Measurements from ENCODE around the gene MTG2. TPM values are rescaled to one million over a fixed set of nuclear protein-coding genes. Genes with fewer than 3 reads are reported as not detected.

The MTG2 gene
- total RNA-seq = 7.8 and 12.0 TPM in 2 replicates

GRCh38 chr20:62182469-62183425 is at the start of gene MTG2:
MTG2 (plus strand) TSS chr20:62183028; CDS start chr20:62193421, 10,393 bp downstream.
- peak; percentile 92 to 94 for DNase-seq (ENCODE audit: low read depth in 2 of 2)

GRCh38 chr20:62133051-62133845 is 49.6 kb upstream of the MTG2 start:
- no peak for DNase-seq (ENCODE audit: low read depth in 2 of 2)

DNA sequence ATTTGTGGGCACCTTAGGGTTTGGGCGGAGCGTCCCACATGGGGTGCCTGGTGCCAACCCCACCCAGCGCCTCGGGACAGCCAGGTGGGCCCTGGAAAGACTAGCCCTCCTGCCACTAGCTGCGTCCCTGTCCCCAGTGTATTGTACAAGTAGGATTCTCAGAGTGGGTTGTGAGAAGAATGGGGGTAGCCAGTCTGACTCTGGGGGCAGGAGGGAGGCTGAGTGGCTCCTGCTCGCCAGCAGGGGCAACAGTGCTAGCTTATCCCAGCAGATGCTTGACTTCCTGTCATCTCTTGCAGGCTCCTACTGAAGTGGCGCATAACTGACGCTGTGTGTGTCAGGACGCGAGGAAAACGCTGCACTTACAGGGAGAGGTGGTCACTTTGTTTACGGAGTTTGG is 49.0 kb upstream of the MTG2 start:
- DNase-seq (ENCODE audit: low read depth in 2 of 2) = no peak

GRCh38 chr20:62134735-62135231 is 48.0 kb upstream of the MTG2 start:
- DNase-seq (ENCODE audit: low read depth in 2 of 2) = peak; percentile 48 to 66

GRCh38 chr20:62135573-62136266 is 47.1 kb upstream of the MTG2 start:
- no peak for DNase-seq (ENCODE audit: low read depth in 2 of 2)

GRCh38 chr20:62136283-62137091 is 46.3 kb upstream of the MTG2 start:
- DNase-seq (ENCODE audit: low read depth in 2 of 2) = peak in 1 of 2 donors; percentile 76

GRCh38 chr20:62137092-62137384 is 45.8 kb upstream of the MTG2 start:
- DNase-seq (ENCODE audit: low read depth in 2 of 2) = no peak

- no peak for DNase-seq (ENCODE audit: low read depth in 2 of 2)
These were observed 45.2 kb upstream of the MTG2 start for GRCh38 chr20:62137478-62138203.

- DNase-seq (ENCODE audit: low read depth in 2 of 2) = no peak
These were observed 44.7 kb upstream of the MTG2 start for GRCh38 chr20:62138204-62138543.

- DNase-seq (ENCODE audit: low read depth in 2 of 2) = no peak
These were observed 43.9 kb upstream of the MTG2 start for GRCh38 chr20:62138912-62139311.

DNA sequence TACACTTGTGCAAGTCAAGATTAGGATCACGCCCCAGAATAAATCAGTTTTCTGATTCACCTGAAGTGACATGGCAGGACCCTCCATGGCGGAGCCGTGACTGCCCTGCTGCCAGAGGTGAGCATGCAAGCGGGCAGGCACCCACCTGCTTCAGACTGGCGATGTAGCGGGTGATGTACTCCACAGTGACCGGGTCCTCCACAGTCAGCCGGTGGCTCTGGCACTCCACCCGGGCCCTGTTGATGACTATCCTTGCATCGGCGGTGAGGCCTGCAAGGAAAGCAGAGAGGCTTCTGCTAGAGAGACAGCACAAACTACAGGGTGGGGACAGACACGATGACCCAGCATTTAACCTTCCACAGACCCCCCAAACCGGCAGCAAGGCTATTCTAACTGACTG is 43.2 kb upstream of the MTG2 start:
- no peak for DNase-seq (ENCODE audit: low read depth in 2 of 2)

- no peak for DNase-seq (ENCODE audit: low read depth in 2 of 2)
These were observed 41.8 kb upstream of the MTG2 start for GRCh38 chr20:62141043-62141396.

GRCh38 chr20:62141397-62142251 is 41.2 kb upstream of the MTG2 start:
- DNase-seq (ENCODE audit: low read depth in 2 of 2) = peak in 1 of 2 donors; percentile 60

GRCh38 chr20:62142252-62143080 is 40.4 kb upstream of the MTG2 start:
- no peak for DNase-seq (ENCODE audit: low read depth in 2 of 2)

- DNase-seq (ENCODE audit: low read depth in 2 of 2) = peak in 1 of 2 donors; percentile 92
These were observed 39.5 kb upstream of the MTG2 start, which contains the start of the genes PSMA7 and SS18L1 for GRCh38 chr20:62143081-62143956. PSMA7 (minus strand) TSS chr20:62143394; CDS start chr20:62143303, 91 bp downstream. SS18L1 (plus strand) TSS chr20:62143769; CDS start chr20:62143821, 52 bp downstream.

DNA sequence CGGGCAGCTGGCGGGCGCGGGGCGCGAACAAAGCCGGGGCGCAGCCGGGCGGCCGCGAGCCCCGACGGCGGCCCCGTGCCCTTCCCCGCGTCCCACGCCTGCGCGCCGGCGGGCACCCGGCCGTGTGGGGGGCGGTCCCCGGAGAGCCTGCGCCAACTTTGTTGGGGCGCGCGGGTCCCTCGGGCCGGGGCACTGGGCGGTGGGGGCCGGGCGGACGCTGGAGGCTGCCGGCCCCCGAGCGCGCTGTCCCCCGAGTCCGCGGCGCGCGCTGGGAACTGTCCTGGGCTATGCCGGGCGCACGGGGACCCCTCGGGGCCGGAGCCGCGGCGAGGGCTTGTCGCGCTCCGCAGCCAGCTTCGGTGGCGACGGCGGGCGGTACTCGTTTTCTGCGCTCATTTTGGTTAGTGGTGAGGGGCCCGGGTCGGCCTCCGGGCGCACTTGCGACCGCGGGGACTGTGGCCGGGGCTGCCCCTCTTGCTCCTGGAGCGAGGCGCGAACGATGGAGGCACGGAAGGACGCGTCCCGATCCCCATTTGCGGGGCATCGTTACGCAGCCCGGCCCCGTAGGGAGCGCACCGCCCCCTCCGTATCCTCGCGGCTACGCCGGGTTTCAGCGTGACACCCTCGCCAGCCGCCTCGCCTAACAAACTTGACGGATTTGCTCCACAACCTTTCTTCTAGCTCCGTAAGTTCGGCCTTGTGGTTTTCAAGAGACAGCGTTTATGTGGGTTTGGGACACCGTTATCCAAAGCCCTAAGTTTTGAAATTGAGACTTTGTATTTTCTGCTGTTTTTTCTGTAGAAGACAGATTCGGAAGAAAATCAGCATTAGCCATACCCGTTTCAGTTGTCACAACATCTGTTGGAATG is 38.6 kb upstream of the MTG2 start:
- DNase-seq (ENCODE audit: low read depth in 2 of 2) = peak in 1 of 2 donors; percentile 75
